Activated CD4-positive, alpha-beta T cell treated with anti-CD3 and anti-CD28 coated beads for 36 hours (primary cell): ENCODE measurements around the gene SERPINA4. TPM values are rescaled to one million over a fixed set of nuclear protein-coding genes. Genes with fewer than 3 reads are reported as not detected.

Experiments
- total RNA-seq, 2 experiments: library from RNA; stranded (reverse); gene quantifications; one replicate each; pipeline ENCODE4 v1.2.3, GENCODE V29; 2021

Gene SERPINA4
- total RNA-seq, 2 experiments from 2014 or later, result not detected

Other genes starting within 250 kb of the SERPINA4 start
- gene SERPINA6, start 238.1 kb upstream of the SERPINA4 start, total RNA-seq, result not detected
- gene SERPINA2, start 194.7 kb upstream of the SERPINA4 start, total RNA-seq, result not detected
- 100 to 1,000 TPM; 102 to 140 TPM for gene SERPINA1, start 172.8 kb upstream of the SERPINA4 start, total RNA-seq
- gene SERPINA11, start 108.6 kb upstream of the SERPINA4 start, total RNA-seq, result not detected
- gene SERPINA9, start 85.2 kb upstream of the SERPINA4 start, total RNA-seq, result not detected
- gene SERPINA12, start 52.0 kb upstream of the SERPINA4 start, total RNA-seq, result not detected
- gene SERPINA5, start 20.0 kb downstream of the SERPINA4 start, total RNA-seq, result not detected
- not detected for gene SERPINA3, start 50.9 kb downstream of the SERPINA4 start, total RNA-seq
- not detected for gene GSC, start 208.7 kb downstream of the SERPINA4 start, total RNA-seq